ENCODE data around the gene MAMDC2. TPM values are rescaled to one million over a fixed set of nuclear protein-coding genes. Genes with fewer than 3 reads are reported as not detected.
A peak's percentile ranks its signal among the peaks of the same experiment; 100 is the strongest.

Gene MAMDC2
- total RNA-seq, 1 experiment from 2014 or later = 4.6 TPM

DNA sequence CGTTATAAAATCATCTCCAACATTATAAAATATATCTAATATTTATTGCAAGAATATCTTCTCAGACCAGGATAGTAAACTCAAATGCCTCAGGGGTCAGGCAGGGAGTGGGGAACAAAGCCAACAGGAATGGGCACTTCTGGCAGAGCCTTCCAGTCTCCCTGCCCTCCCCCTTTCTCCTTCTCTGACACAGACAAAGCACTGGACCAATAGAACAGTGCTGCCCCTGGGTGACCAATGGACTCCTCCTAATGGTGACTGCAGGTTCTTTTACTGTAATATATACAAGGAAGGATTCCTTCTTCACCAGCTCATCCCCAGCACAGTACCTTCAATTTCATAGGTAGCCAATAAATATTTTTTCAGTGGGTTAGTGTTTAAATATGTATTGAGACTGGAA, 31.1 kb upstream of the MAMDC2 start:
- no peaks in the 10 kb centered on the region for H3K79me1 ChIP-seq (ENCODE audit: insufficient read depth, low read depth, low read length, poor library complexity, severe bottlenecking)
- H2AFZ ChIP-seq (ENCODE audit: low read length) = no peak overlapping the region
- H3K9me3 ChIP-seq (ENCODE audit: control insufficient read depth, low read depth, low read length) = no peaks in the 10 kb centered on the region
- H3K27ac Mint-ChIP-seq = no peak overlapping the region
- no peak overlapping the region for H2BK5ac ChIP-seq (ENCODE audit: insufficient read length, low read length)
- peak; percentile 47 for DNase-seq
- H3K4me3 Mint-ChIP-seq = no peak overlapping the region
- H3K4me1 ChIP-seq (ENCODE audit: insufficient read depth, low read length) = no peaks in the 10 kb centered on the region
- no peak overlapping the region for H2AK5ac ChIP-seq (ENCODE audit: insufficient read length, low read length)
- no peak overlapping the region for H4K91ac ChIP-seq (ENCODE audit: insufficient read length, low read depth, low read length)
- H3K23me2 ChIP-seq (ENCODE audit: insufficient read length, low read depth, low read length, poor library complexity, severe bottlenecking) = no peaks in the 10 kb centered on the region
- no peak overlapping the region for H4K8ac ChIP-seq (replicated peaks; ENCODE audit: insufficient read length, low read depth, low read length)
- H4K20me1 ChIP-seq (ENCODE audit: control insufficient read depth, insufficient read depth, insufficient read length) = no peaks in the 10 kb centered on the region
- H3K14ac ChIP-seq (ENCODE audit: insufficient read depth, low read length) = no peak overlapping the region
- H3K27me3 ChIP-seq (ENCODE audit: insufficient read depth, low read length) = no peaks in the 10 kb centered on the region
- H3K18ac ChIP-seq (ENCODE audit: insufficient read length, low read depth, low read length) = no peak overlapping the region
- no peak overlapping the region for H4K5ac ChIP-seq (ENCODE audit: insufficient read length, low read depth, low read length)
- H3K9me3 Mint-ChIP-seq = no peaks in the 10 kb centered on the region
- no peaks in the 10 kb centered on the region for H3K36me3 Mint-ChIP-seq (ENCODE audit: insufficient read depth in 1 of 3, low read depth in 3 of 3)
- no peak overlapping the region for H2BK12ac ChIP-seq (ENCODE audit: insufficient read length, low read depth, low read length)
- no peak overlapping the region for H2BK15ac ChIP-seq (ENCODE audit: low read depth, low read length)
- H3K56ac ChIP-seq (ENCODE audit: insufficient read length, low read depth, low read length) = no peak overlapping the region
- H3K4me2 ChIP-seq (ENCODE audit: insufficient read depth, insufficient read length, low read length) = no peak overlapping the region
- H3K79me2 ChIP-seq (ENCODE audit: insufficient read depth, low read length) = no peaks in the 10 kb centered on the region
- TF ChIP-seq, protein P1, sequence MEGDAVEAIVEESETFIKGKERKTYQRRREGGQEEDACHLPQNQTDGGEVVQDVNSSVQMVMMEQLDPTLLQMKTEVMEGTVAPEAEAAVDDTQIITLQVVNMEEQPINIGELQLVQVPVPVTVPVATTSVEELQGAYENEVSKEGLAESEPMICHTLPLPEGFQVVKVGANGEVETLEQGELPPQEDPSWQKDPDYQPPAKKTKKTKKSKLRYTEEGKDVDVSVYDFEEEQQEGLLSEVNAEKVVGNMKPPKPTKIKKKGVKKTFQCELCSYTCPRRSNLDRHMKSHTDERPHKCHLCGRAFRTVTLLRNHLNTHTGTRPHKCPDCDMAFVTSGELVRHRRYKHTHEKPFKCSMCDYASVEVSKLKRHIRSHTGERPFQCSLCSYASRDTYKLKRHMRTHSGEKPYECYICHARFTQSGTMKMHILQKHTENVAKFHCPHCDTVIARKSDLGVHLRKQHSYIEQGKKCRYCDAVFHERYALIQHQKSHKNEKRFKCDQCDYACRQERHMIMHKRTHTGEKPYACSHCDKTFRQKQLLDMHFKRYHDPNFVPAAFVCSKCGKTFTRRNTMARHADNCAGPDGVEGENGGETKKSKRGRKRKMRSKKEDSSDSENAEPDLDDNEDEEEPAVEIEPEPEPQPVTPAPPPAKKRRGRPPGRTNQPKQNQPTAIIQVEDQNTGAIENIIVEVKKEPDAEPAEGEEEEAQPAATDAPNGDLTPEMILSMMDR (conservative IDR thresholded peaks at IDR 0.05) = no peak
- no peak overlapping the region for H3T11ph ChIP-seq (ENCODE audit: low read length)
- peaks cover 6% of the 10 kb centered on the region in 2 experiments; a peak in 1 of 4 replicates for H3K4me1 Mint-ChIP-seq
- no peak overlapping the region for H2BK120ac ChIP-seq (ENCODE audit: low read depth, low read length, poor library complexity, severe bottlenecking)
- H3K23ac ChIP-seq (ENCODE audit: insufficient read length, low read depth, low read length) = no peak overlapping the region
- no CpG with 5 or more reads among the region's 1 CpG for WGBS (ENCODE audit: extremely low coverage, insufficient read length, low lambda C conversion rate)
- no peak overlapping the region for H3K4ac ChIP-seq (ENCODE audit: low read depth, low read length)
- H3K27me3 Mint-ChIP-seq (ENCODE audit: low read depth) = no peaks in the 10 kb centered on the region
- H3K27ac ChIP-seq (ENCODE audit: insufficient read length, low read depth, low read length) = no peak overlapping the region
- H2BK20ac ChIP-seq (ENCODE audit: low read depth, low read length, poor library complexity, severe bottlenecking) = no peak overlapping the region
- no peak overlapping the region for H3K9ac ChIP-seq (ENCODE audit: extremely low read depth, insufficient read length, low read length)
